Prostate gland (tissue), 2 donors: ENCODE data around the gene FBXO10.

ENCODE experiments used
- POLR2A ChIP-seq: fragments of 450-650 bp; IDR thresholded peaks from one replicate; pipeline ENCODE4 v1.6.1; 2016; ENCODE audit warnings: antibody characterized with exemption, mild to moderate bottlenecking
- POLR2AphosphoS5 ChIP-seq: sonication (generic); formaldehyde crosslinking; IDR thresholded peaks from one replicate; pipeline ENCODE4 v1.6.1; 2017; ENCODE audit warnings: antibody characterized with exemption
- TF ChIP-seq, protein P1 (sequence below), 4 experiments: fragments of 200-600 bp in 2 of 4; fragments of 450-650 bp in 2 of 4; sonication (generic) in 2 of 4; IDR thresholded peaks; 1 replicate in 3 of 4; 2 replicates in 1 of 4; pipeline ENCODE4 v1.5.1; 2016 to 2019; ENCODE audit warnings: antibody characterized with exemption in 4 of 4, mild to moderate bottlenecking in 2 of 4, moderate library complexity in 2 of 4

DNA sequence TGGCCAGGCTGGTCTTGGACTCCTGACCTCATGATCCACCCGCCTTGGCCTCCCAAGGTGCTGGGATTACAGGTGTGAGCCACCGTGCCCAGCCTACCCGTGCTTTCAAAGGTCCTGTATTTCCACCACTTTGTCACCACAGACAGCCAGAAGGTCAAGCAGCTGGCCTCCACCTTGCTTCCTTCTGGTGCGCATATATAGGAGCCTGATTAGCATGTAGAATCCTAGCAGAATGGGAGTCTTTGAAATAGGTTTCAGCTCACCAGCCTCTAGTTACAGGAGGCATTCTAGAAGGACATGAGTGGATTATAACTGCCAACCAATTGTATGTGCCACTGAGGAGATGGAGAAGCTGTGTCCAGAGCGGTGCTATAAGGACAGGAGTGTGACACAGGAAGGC is 71.6 kb downstream of the FBXO10 start:
- TF ChIP-seq, protein P1, sequence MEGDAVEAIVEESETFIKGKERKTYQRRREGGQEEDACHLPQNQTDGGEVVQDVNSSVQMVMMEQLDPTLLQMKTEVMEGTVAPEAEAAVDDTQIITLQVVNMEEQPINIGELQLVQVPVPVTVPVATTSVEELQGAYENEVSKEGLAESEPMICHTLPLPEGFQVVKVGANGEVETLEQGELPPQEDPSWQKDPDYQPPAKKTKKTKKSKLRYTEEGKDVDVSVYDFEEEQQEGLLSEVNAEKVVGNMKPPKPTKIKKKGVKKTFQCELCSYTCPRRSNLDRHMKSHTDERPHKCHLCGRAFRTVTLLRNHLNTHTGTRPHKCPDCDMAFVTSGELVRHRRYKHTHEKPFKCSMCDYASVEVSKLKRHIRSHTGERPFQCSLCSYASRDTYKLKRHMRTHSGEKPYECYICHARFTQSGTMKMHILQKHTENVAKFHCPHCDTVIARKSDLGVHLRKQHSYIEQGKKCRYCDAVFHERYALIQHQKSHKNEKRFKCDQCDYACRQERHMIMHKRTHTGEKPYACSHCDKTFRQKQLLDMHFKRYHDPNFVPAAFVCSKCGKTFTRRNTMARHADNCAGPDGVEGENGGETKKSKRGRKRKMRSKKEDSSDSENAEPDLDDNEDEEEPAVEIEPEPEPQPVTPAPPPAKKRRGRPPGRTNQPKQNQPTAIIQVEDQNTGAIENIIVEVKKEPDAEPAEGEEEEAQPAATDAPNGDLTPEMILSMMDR (IDR thresholded peaks at IDR 0.05), result no peak
- TF ChIP-seq POLR2AphosphoS5 (no peak), POLR2A (no peak)
